Calu3 (cell line): ENCODE measurements around the gene SSX2IP. TPM values are rescaled to one million over a fixed set of nuclear protein-coding genes. Genes with fewer than 3 reads are reported as not detected.

Source experiments
- BruUV-seq: library from RNA; stranded (reverse); fragments of 400-500 nt; replicated peaks from 2 replicates; lab custom pipeline; 2021; lab: Mats Ljungman, UMichigan
- CTCF ChIA-PET: fragments of 300-600 bp; sonication (Branson Sonifier 250); formaldehyde crosslinking; loops from one replicate; lab custom pipeline; 2022; ENCODE audit warnings: antibody characterized with exemption; lab: Charles Lee
- DNase-seq: peaks from one replicate; pipeline ENCODE4 v3.0.0; 2022
- H3K27ac Mint-ChIP-seq: one replicate; pipeline ENCODE4 v1.8.0; 2022; ENCODE audit warnings: mixed read lengths; ENCODE audit not compliant: unreplicated experiment
- H3K27me3 Mint-ChIP-seq: one replicate; pipeline ENCODE4 v1.8.0; 2022; ENCODE audit warnings: mixed read lengths; ENCODE audit not compliant: unreplicated experiment
- H3K36me3 Mint-ChIP-seq: one replicate; pipeline ENCODE4 v1.8.0; 2022; ENCODE audit warnings: mild to moderate bottlenecking, moderate library complexity, mixed read lengths; ENCODE audit not compliant: insufficient read depth, unreplicated experiment
- H3K4me1 Mint-ChIP-seq: one replicate; pipeline ENCODE4 v1.8.0; 2022; ENCODE audit warnings: mild to moderate bottlenecking, low read depth, mixed read lengths; ENCODE audit not compliant: unreplicated experiment
- H3K4me3 Mint-ChIP-seq: one replicate; pipeline ENCODE4 v1.8.0; 2022; ENCODE audit warnings: mild to moderate bottlenecking, low read depth, moderate library complexity, mixed read lengths; ENCODE audit not compliant: unreplicated experiment
- H3K9me3 Mint-ChIP-seq: one replicate; pipeline ENCODE4 v1.8.0; 2022; ENCODE audit warnings: low read depth, mixed read lengths; ENCODE audit not compliant: unreplicated experiment
- CTCF ChIP-seq: fragments of 200-600 bp; IDR thresholded peaks from one replicate; pipeline ENCODE4 v1.8.0; 2022; ENCODE audit warnings: antibody characterized with exemption; ENCODE audit not compliant: unreplicated experiment
- intact Hi-C: fragments of 100-400 bp; cut with micrococcal nuclease; formaldehyde crosslinking; loops from one replicate; pipeline ENCODE4 v1.10.0; 2022; ENCODE audit not compliant: unreplicated experiment
- total RNA-seq: library from RNA; stranded (reverse); gene quantifications from 2 replicates; pipeline ENCODE4 v1.2.3, GENCODE V29; 2022

Gene SSX2IP
- total RNA-seq, 1 experiment from 2014 or later, result 28.0 TPM

- no peaks in the 10 kb centered on the region for H3K36me3 Mint-ChIP-seq
- no TSS peak for BruUV-seq
- no peak for DNase-seq
- no peak overlapping the region for H3K4me3 Mint-ChIP-seq
- no peak overlapping the region for H3K27ac Mint-ChIP-seq
- H3K4me1 Mint-ChIP-seq, result peaks cover 18% of the 10 kb centered on the region
- CTCF ChIA-PET, result no interaction called here
- intact Hi-C loops, result loop anchor here (2.0 to 10.0 kb wide), 2 partner anchors 83 to 265 kb away; no protein-coding TSS in a partner anchor
- TF ChIP-seq CTCF, result no peak
- no peaks in the 10 kb centered on the region for H3K27me3 Mint-ChIP-seq
- no peaks in the 10 kb centered on the region for H3K9me3 Mint-ChIP-seq
Observed at GRCh38 chr1:84669831-84670230, 20.4 kb downstream of the SSX2IP start.

- intact Hi-C loops, result loop anchor here (2.0 to 10.0 kb wide), 2 partner anchors 85 to 267 kb away; no protein-coding TSS in a partner anchor
- no TSS peak for BruUV-seq
- H3K9me3 Mint-ChIP-seq, result no peaks in the 10 kb centered on the region
- no peaks in the 10 kb centered on the region for H3K36me3 Mint-ChIP-seq
- no peak for TF ChIP-seq CTCF
- H3K27me3 Mint-ChIP-seq, result no peaks in the 10 kb centered on the region
- H3K27ac Mint-ChIP-seq, result no peak overlapping the region
- CTCF ChIA-PET, result interaction anchor here (0.6 to 1.4 kb wide), 2 partner anchors 48 to 85 kb away, joined by 3 to 6 read pairs; no protein-coding TSS in a partner anchor
- no peak for DNase-seq
- H3K4me3 Mint-ChIP-seq, result no peak overlapping the region
- peaks cover 1% of the 10 kb centered on the region for H3K4me1 Mint-ChIP-seq
Observed at GRCh38 chr1:84668185-84668584, 22.1 kb downstream of the SSX2IP start.

GRCh38 chr1:84665703-84666317 is 24.5 kb downstream of the SSX2IP start:
- Mint-ChIP-seq H3K9me3 (no peaks in the 10 kb centered on the region), H3K36me3 (peaks cover 3% of the 10 kb centered on the region), H3K27me3 (no peaks in the 10 kb centered on the region), H3K4me1 (no peaks in the 10 kb centered on the region), H3K27ac (no peak overlapping the region), H3K4me3 (no peak overlapping the region)
- DNase-seq, result no peak
- CTCF ChIA-PET, result no interaction called here
- no peak for TF ChIP-seq CTCF
- intact Hi-C loops, result loop anchor here (10.0 kb wide), 1 partner anchor 269 kb away; no protein-coding TSS in a partner anchor
- BruUV-seq, result no TSS peak

GRCh38 chr1:84653130-84653677 is 37.1 kb downstream of the SSX2IP start:
- Mint-ChIP-seq H3K9me3 (no peaks in the 10 kb centered on the region), H3K4me1 (peaks cover 21% of the 10 kb centered on the region), H3K27me3 (no peaks in the 10 kb centered on the region), H3K4me3 (no peak overlapping the region), H3K27ac (no peak overlapping the region), H3K36me3 (peaks cover 5% of the 10 kb centered on the region)
- CTCF ChIA-PET, result no interaction called here
- BruUV-seq, result no TSS peak
- intact Hi-C loops, result no loop called here
- TF ChIP-seq CTCF, result no peak
- DNase-seq, result no peak
